Activated B cell treated with CpG ODN at 0.5 μM for 24 hours (primary cell): ENCODE results near the gene PKP3. TPM values are rescaled to one million over a fixed set of nuclear protein-coding genes. Genes with fewer than 3 reads are reported as not detected.

ENCODE experiments used
- ATAC-seq: fragments of 200-7000 bp; cut with Tn5 transposase; one replicate; pipeline ENCODE4 v1.10.0; 2021; ENCODE audit warnings: low read depth, mild to moderate bottlenecking, moderate library complexity
- CTCF ChIA-PET: fragments of 350-600 bp; sonication (Branson Sonifier 250); formaldehyde crosslinking; loops from one replicate; lab custom pipeline; 2021; ENCODE audit warnings: antibody characterized with exemption; lab: Charles Lee
- POLR2A ChIA-PET: fragments of 350-600 bp; sonication (Branson Sonifier 250); formaldehyde crosslinking; loops from one replicate; lab custom pipeline; 2021; ENCODE audit warnings: antibody characterized with exemption; lab: Charles Lee
- DNase-seq: peaks from one replicate; pipeline ENCODE4 v3.0.0; 2022
- H3K27ac Mint-ChIP-seq: one replicate; pipeline ENCODE4 v1.8.0; 2020; ENCODE audit warnings: mixed read lengths
- H3K27me3 Mint-ChIP-seq: one replicate; pipeline ENCODE4 v1.8.0; 2021; ENCODE audit warnings: mixed read lengths
- H3K36me3 Mint-ChIP-seq: one replicate; pipeline ENCODE4 v1.8.0; 2021; ENCODE audit warnings: low read depth, mixed read lengths
- H3K4me1 Mint-ChIP-seq: one replicate; pipeline ENCODE4 v1.8.0; 2021; ENCODE audit warnings: mixed read lengths
- H3K4me3 Mint-ChIP-seq: one replicate; pipeline ENCODE4 v1.8.0; 2020; ENCODE audit warnings: mild to moderate bottlenecking, mixed read lengths
- H3K9me3 Mint-ChIP-seq: one replicate; pipeline ENCODE4 v1.8.0; 2020; ENCODE audit warnings: mixed read lengths
- CTCF ChIP-seq: fragments of 200-600 bp; IDR thresholded peaks from one replicate; pipeline ENCODE4 v1.8.0; 2022; ENCODE audit warnings: antibody characterized with exemption, mild to moderate bottlenecking
- intact Hi-C: fragments of 100-400 bp; cut with micrococcal nuclease; formaldehyde crosslinking; loops from one replicate; pipeline ENCODE4 v1.15.1; 2024
- total RNA-seq: library from RNA; stranded (reverse); gene quantifications from 2 replicates; pipeline ENCODE4 v1.2.3, GENCODE V29; 2022

The PKP3 gene
- total RNA-seq, 1 donor from 2014 or later, result 0.18 TPM

GRCh38 chr11:437228-437870 lies 43.3 kb downstream of the PKP3 start:
- Mint-ChIP-seq H3K4me1 (peaks cover 13% of the 10 kb centered on the region), H3K27me3 (no peaks in the 10 kb centered on the region), H3K9me3 (no peaks in the 10 kb centered on the region), H3K4me3 (no peak overlapping the region), H3K36me3 (no peaks in the 10 kb centered on the region), H3K27ac (no peak overlapping the region)
- ATAC-seq (no peak), DNase-seq (no peak)
- POLR2A ChIA-PET, result interaction anchor here (0.5 to 0.8 kb wide), 2 partner anchors 22 to 229 kb away, joined by 3 to 4 read pairs; partner anchors contain the start of gene SIGIRR
- CTCF ChIA-PET, result no interaction called here
- no peak for TF ChIP-seq CTCF
- intact Hi-C loops, result no loop called here

GRCh38 chr11:438101-438844 lies 44.3 kb downstream of the PKP3 start:
- Mint-ChIP-seq H3K4me1 (peaks cover 13% of the 10 kb centered on the region), H3K27me3 (no peaks in the 10 kb centered on the region), H3K27ac (no peak overlapping the region), H3K9me3 (no peaks in the 10 kb centered on the region), H3K36me3 (no peaks in the 10 kb centered on the region), H3K4me3 (no peak overlapping the region)
- DNase-seq (no peak), ATAC-seq (no peak)
- CTCF ChIA-PET, result no interaction called here
- no peak for TF ChIP-seq CTCF
- POLR2A ChIA-PET, result no interaction called here
- intact Hi-C loops, result no loop called here

- Mint-ChIP-seq H3K36me3 (no peaks in the 10 kb centered on the region), H3K27me3 (no peaks in the 10 kb centered on the region), H3K27ac (no peak overlapping the region), H3K4me1 (peaks cover 13% of the 10 kb centered on the region), H3K4me3 (no peak overlapping the region), H3K9me3 (no peaks in the 10 kb centered on the region)
- TF ChIP-seq CTCF, result no peak
- no peak for ATAC-seq
- intact Hi-C loops, result no loop called here
- POLR2A ChIA-PET, result interaction anchor here (1.0 kb wide), 1 partner anchor 9 kb away, joined by 3 read pairs; no protein-coding TSS in a partner anchor
- CTCF ChIA-PET, result interaction anchor here (0.7 kb wide), 1 partner anchor 9 kb away, joined by 3 read pairs; no protein-coding TSS in a partner anchor
- DNase-seq, result no peak
Measured at GRCh38 chr11:439315-440064, 45.5 kb downstream of the PKP3 start.

- H3K4me3 Mint-ChIP-seq, result peak overlapping the region; percentile 44
Measured at GRCh38 chr11:440065-441042, 46.3 kb downstream of the PKP3 start.

More at GRCh38 chr11:440065-441042, 46.3 kb downstream of the PKP3 start:
- intact Hi-C loops, result no loop called here
- Mint-ChIP-seq H3K9me3 (no peaks in the 10 kb centered on the region), H3K36me3 (no peaks in the 10 kb centered on the region), H3K27ac (no peak overlapping the region), H3K27me3 (no peaks in the 10 kb centered on the region), H3K4me1 (peaks cover 13% of the 10 kb centered on the region)
- TF ChIP-seq CTCF, result no peak
- POLR2A ChIA-PET, result interaction anchor here (1.0 to 1.9 kb wide), 2 partner anchors 8 to 33 kb away, joined by 3 to 8 read pairs; no protein-coding TSS in a partner anchor
- ATAC-seq, result no peak
- CTCF ChIA-PET, result interaction anchor here (0.7 kb wide), 1 partner anchor 8 kb away, joined by 3 read pairs; no protein-coding TSS in a partner anchor
- DNase-seq, result no peak
